Measurements from ENCODE around the gene CCDC124.
"Not testable (repeated sequence)": the region's sequence is repeated elsewhere in the genome, so short reads cannot be mapped to it uniquely, and the experiment has no call there.

The CCDC124 gene

GRCh38 chr19:17974551-17974950 is 41.7 kb downstream of the CCDC124 start:
- Histone ChIP-seq H3K9ac (ENCODE audit: low read depth, low read length) (no peak overlapping the region), H3K36me3 (ENCODE audit: insufficient read depth, low read length) (no peaks in the 10 kb centered on the region), H3K27me3 (ENCODE audit: control insufficient read depth, insufficient read depth, low read length) (peaks cover 28% of the 10 kb centered on the region), H3K4me2 (ENCODE audit: low read length) (no peak overlapping the region), H3K4me1 (ENCODE audit: control insufficient read depth, insufficient read depth, low read length) (no peaks in the 10 kb centered on the region), H3K4me3 (ENCODE audit: low read length) (no peak overlapping the region), H3K9me3 (replicated peaks; ENCODE audit: low read length) (no peaks in the 10 kb centered on the region)

GRCh38 chr19:17975032-17975431 is 42.2 kb downstream of the CCDC124 start:
- no peaks in the 10 kb centered on the region for H3K4me1 ChIP-seq (ENCODE audit: control insufficient read depth, insufficient read depth, low read length)
- no peak overlapping the region for H3K4me2 ChIP-seq (ENCODE audit: low read length)
- H3K36me3 ChIP-seq (ENCODE audit: insufficient read depth, low read length), result no peaks in the 10 kb centered on the region
- peaks cover 28% of the 10 kb centered on the region for H3K27me3 ChIP-seq (ENCODE audit: control insufficient read depth, insufficient read depth, low read length)
- no peak overlapping the region for H3K4me3 ChIP-seq (ENCODE audit: low read length)
- no peak overlapping the region for H3K9ac ChIP-seq (ENCODE audit: low read depth, low read length)
- H3K9me3 ChIP-seq (replicated peaks; ENCODE audit: low read length), result no peaks in the 10 kb centered on the region

GRCh38 chr19:17977021-17977420 is 44.2 kb downstream of the CCDC124 start:
- Histone ChIP-seq H3K4me1 (ENCODE audit: control insufficient read depth, insufficient read depth, low read length) (no peaks in the 10 kb centered on the region), H3K4me2 (ENCODE audit: low read length) (no peak overlapping the region), H3K9ac (ENCODE audit: low read depth, low read length) (no peak overlapping the region), H3K36me3 (ENCODE audit: insufficient read depth, low read length) (no peaks in the 10 kb centered on the region), H3K27me3 (ENCODE audit: control insufficient read depth, insufficient read depth, low read length) (peaks cover 29% of the 10 kb centered on the region), H3K4me3 (ENCODE audit: low read length) (no peak overlapping the region), H3K9me3 (replicated peaks; ENCODE audit: low read length) (no peaks in the 10 kb centered on the region)

- Histone ChIP-seq H3K36me3 (ENCODE audit: insufficient read depth, low read length) (no peaks in the 10 kb centered on the region), H3K27me3 (ENCODE audit: control insufficient read depth, insufficient read depth, low read length) (peaks cover 25% of the 10 kb centered on the region), H3K4me2 (ENCODE audit: low read length) (no peak overlapping the region), H3K4me1 (ENCODE audit: control insufficient read depth, insufficient read depth, low read length) (no peaks in the 10 kb centered on the region), H3K9me3 (replicated peaks; ENCODE audit: low read length) (no peaks in the 10 kb centered on the region), H3K4me3 (ENCODE audit: low read length) (no peak overlapping the region), H3K9ac (ENCODE audit: low read depth, low read length) (no peak overlapping the region)
These were observed 44.7 kb downstream of the CCDC124 start for GRCh38 chr19:17977488-17977887.

GRCh38 chr19:17981611-17982010 is 48.8 kb downstream of the CCDC124 start:
- H3K4me2 ChIP-seq (ENCODE audit: low read length), result no peak overlapping the region
- no peaks in the 10 kb centered on the region for H3K36me3 ChIP-seq (ENCODE audit: insufficient read depth, low read length)
- no peaks in the 10 kb centered on the region for H3K9me3 ChIP-seq (replicated peaks; ENCODE audit: low read length)
- peaks cover 10% of the 10 kb centered on the region for H3K27me3 ChIP-seq (ENCODE audit: control insufficient read depth, insufficient read depth, low read length)
- H3K4me3 ChIP-seq (ENCODE audit: low read length), result no peak overlapping the region
- no peaks in the 10 kb centered on the region for H3K4me1 ChIP-seq (ENCODE audit: control insufficient read depth, insufficient read depth, low read length)
- H3K9ac ChIP-seq (ENCODE audit: low read depth, low read length), result no peak overlapping the region

GRCh38 chr19:17982430-17982829 is 49.6 kb downstream of the CCDC124 start:
- Histone ChIP-seq H3K4me3 (ENCODE audit: low read length) (no peak overlapping the region), H3K9ac (ENCODE audit: low read depth, low read length) (no peak overlapping the region), H3K4me2 (ENCODE audit: low read length) (no peak overlapping the region), H3K36me3 (ENCODE audit: insufficient read depth, low read length) (no peaks in the 10 kb centered on the region), H3K27me3 (ENCODE audit: control insufficient read depth, insufficient read depth, low read length) (peaks cover 7% of the 10 kb centered on the region), H3K9me3 (replicated peaks; ENCODE audit: low read length) (no peaks in the 10 kb centered on the region), H3K4me1 (ENCODE audit: control insufficient read depth, insufficient read depth, low read length) (no peaks in the 10 kb centered on the region)

- Histone ChIP-seq H3K9ac (ENCODE audit: low read depth, low read length) (no peak overlapping the region), H3K9me3 (replicated peaks; ENCODE audit: low read length) (no peaks in the 10 kb centered on the region), H3K36me3 (ENCODE audit: insufficient read depth, low read length) (no peaks in the 10 kb centered on the region), H3K4me3 (ENCODE audit: low read length) (no peak overlapping the region), H3K4me1 (ENCODE audit: control insufficient read depth, insufficient read depth, low read length) (no peaks in the 10 kb centered on the region), H3K27me3 (ENCODE audit: control insufficient read depth, insufficient read depth, low read length) (peaks cover 2% of the 10 kb centered on the region), H3K4me2 (ENCODE audit: low read length) (no peak overlapping the region)
These were observed 52.4 kb downstream of the CCDC124 start for GRCh38 chr19:17985037-17985818.

GRCh38 chr19:17986569-17986968 is 53.8 kb downstream of the CCDC124 start:
- H3K4me1 ChIP-seq (ENCODE audit: control insufficient read depth, insufficient read depth, low read length); H3K36me3 ChIP-seq (ENCODE audit: insufficient read depth, low read length); H3K27me3 ChIP-seq (ENCODE audit: control insufficient read depth, insufficient read depth, low read length); H3K9me3 ChIP-seq (replicated peaks; ENCODE audit: low read length); H3K4me2 ChIP-seq (ENCODE audit: low read length); H3K4me3 ChIP-seq (ENCODE audit: low read length); H3K9ac ChIP-seq (ENCODE audit: low read depth, low read length): not testable (repeated sequence)

- Histone ChIP-seq H3K4me2 (ENCODE audit: low read length) (no peak overlapping the region), H3K9ac (ENCODE audit: low read depth, low read length) (no peak overlapping the region), H3K36me3 (ENCODE audit: insufficient read depth, low read length) (no peaks in the 10 kb centered on the region), H3K4me1 (ENCODE audit: control insufficient read depth, insufficient read depth, low read length) (no peaks in the 10 kb centered on the region), H3K4me3 (ENCODE audit: low read length) (no peak overlapping the region), H3K27me3 (ENCODE audit: control insufficient read depth, insufficient read depth, low read length) (no peaks in the 10 kb centered on the region), H3K9me3 (replicated peaks; ENCODE audit: low read length) (no peaks in the 10 kb centered on the region)
These were observed 55.3 kb downstream of the CCDC124 start for GRCh38 chr19:17988161-17988560.

GRCh38 chr19:17989425-17990094 is 56.7 kb downstream of the CCDC124 start:
- Histone ChIP-seq H3K27me3 (ENCODE audit: control insufficient read depth, insufficient read depth, low read length) (no peaks in the 10 kb centered on the region), H3K36me3 (ENCODE audit: insufficient read depth, low read length) (no peaks in the 10 kb centered on the region), H3K4me3 (ENCODE audit: low read length) (no peak overlapping the region), H3K4me2 (ENCODE audit: low read length) (no peak overlapping the region), H3K9me3 (replicated peaks; ENCODE audit: low read length) (no peaks in the 10 kb centered on the region), H3K4me1 (ENCODE audit: control insufficient read depth, insufficient read depth, low read length) (no peaks in the 10 kb centered on the region), H3K9ac (ENCODE audit: low read depth, low read length) (no peak overlapping the region)

GRCh38 chr19:17993076-17993813 is 60.4 kb downstream of the CCDC124 start:
- no peak overlapping the region for H3K9ac ChIP-seq (ENCODE audit: low read depth, low read length)
- H3K4me3 ChIP-seq (ENCODE audit: low read length), result no peak overlapping the region
- peaks cover 11% of the 10 kb centered on the region for H3K4me1 ChIP-seq (ENCODE audit: control insufficient read depth, insufficient read depth, low read length)
- H3K4me2 ChIP-seq (ENCODE audit: low read length), result no peak overlapping the region
- H3K27me3 ChIP-seq (ENCODE audit: control insufficient read depth, insufficient read depth, low read length), result no peaks in the 10 kb centered on the region
- H3K9me3 ChIP-seq (replicated peaks; ENCODE audit: low read length), result no peaks in the 10 kb centered on the region
- no peaks in the 10 kb centered on the region for H3K36me3 ChIP-seq (ENCODE audit: insufficient read depth, low read length)
